WERI-Rb-1 (cell line): ENCODE measurements around the gene TXNIP.
A peak's percentile ranks its signal among the peaks of the same experiment; 100 is the strongest.

Source experiments
- DNase-seq: peaks from one replicate; pipeline ENCODE4 v3.0.0-alpha.2; 2020
- H3K27ac ChIP-seq: fragments of 250-450 bp; sonication (Bioruptor Pico); 2 replicates; pipeline ENCODE4 v1.5.1; 2020; ENCODE audit warnings: mild to moderate bottlenecking, moderate library complexity
- H3K27me3 ChIP-seq: fragments of 250-450 bp; sonication (Bioruptor Pico); 2 replicates; pipeline ENCODE4 v1.5.1; 2021; ENCODE audit warnings: mild to moderate bottlenecking, low read depth, moderate library complexity; ENCODE audit not compliant: insufficient read depth, severe bottlenecking
- H3K36me3 ChIP-seq: fragments of 250-450 bp; sonication (Bioruptor Pico); 2 replicates; pipeline ENCODE4 v1.5.1; 2020; ENCODE audit warnings: mild to moderate bottlenecking, moderate library complexity
- H3K4me3 ChIP-seq: 2 replicates; pipeline ENCODE4 v1.5.1; 2011; ENCODE audit warnings: low read depth, mild to moderate bottlenecking, control low read depth, low read length
- H3K9me3 ChIP-seq: fragments of 250-450 bp; sonication (Bioruptor Pico); 2 replicates; pipeline ENCODE4 v1.5.1; 2021; ENCODE audit warnings: mild to moderate bottlenecking, moderate library complexity; ENCODE audit not compliant: severe bottlenecking
- CTCF ChIP-seq: IDR thresholded peaks from 2 replicates; pipeline ENCODE4 v1.5.1; 2011; ENCODE audit warnings: low read depth, mild to moderate bottlenecking, control low read depth, inconsistent platforms, low read length

TXNIP gene

GRCh38 chr1:146013559-146013922, 17.2 kb upstream of the TXNIP start:
- no peaks in the 10 kb centered on the region for H3K9me3 ChIP-seq
- H3K27me3 ChIP-seq = no peaks in the 10 kb centered on the region
- no peak for TF ChIP-seq CTCF
- no peaks in the 10 kb centered on the region for H3K36me3 ChIP-seq
- H3K27ac ChIP-seq = no peak overlapping the region
- H3K4me3 ChIP-seq = no peak overlapping the region
- no peak for DNase-seq

- Histone ChIP-seq H3K27ac (no peak overlapping the region), H3K9me3 (no peaks in the 10 kb centered on the region), H3K4me3 (no peak overlapping the region), H3K27me3 (no peaks in the 10 kb centered on the region), H3K36me3 (no peaks in the 10 kb centered on the region)
- TF ChIP-seq CTCF = peak; percentile 75
- DNase-seq = peak; percentile 80
Observed at GRCh38 chr1:146012703-146013558, 16.6 kb upstream of the TXNIP start.

DNA sequence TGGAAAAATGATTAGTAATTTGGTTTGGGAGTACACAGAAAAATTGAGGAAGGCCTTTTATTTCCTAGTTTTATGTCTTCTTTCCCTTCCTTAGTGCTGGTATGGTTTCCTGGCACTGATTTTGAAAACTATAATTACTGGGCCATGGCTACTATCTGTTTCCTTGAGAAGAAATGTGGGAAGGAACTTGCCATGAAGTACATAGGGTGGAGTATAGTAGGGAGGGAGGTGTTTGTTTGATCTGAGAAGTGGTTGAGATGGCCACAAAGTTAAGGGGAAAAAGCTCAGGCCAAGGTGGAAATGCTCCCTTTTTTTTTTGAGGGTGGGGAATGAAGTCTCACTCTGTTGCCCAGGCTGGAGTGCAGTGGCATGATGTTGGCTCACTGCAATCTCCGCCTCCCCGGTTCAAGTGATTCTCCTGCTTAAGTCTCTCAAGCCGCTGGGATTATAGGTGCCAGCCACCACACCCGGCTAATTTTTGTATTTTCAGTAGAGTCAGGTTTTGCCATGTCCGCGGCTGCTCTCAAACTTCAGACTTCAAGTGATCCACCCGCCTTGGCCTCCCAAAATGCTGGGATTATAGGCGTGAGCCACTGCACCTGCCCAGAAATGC, 13.9 kb upstream of the TXNIP start:
- no peak overlapping the region for H3K4me3 ChIP-seq
- H3K27ac ChIP-seq = no peak overlapping the region
- no peak for DNase-seq
- TF ChIP-seq CTCF = no peak
- H3K36me3 ChIP-seq = no peaks in the 10 kb centered on the region
- H3K27me3 ChIP-seq = no peaks in the 10 kb centered on the region
- no peaks in the 10 kb centered on the region for H3K9me3 ChIP-seq

DNA sequence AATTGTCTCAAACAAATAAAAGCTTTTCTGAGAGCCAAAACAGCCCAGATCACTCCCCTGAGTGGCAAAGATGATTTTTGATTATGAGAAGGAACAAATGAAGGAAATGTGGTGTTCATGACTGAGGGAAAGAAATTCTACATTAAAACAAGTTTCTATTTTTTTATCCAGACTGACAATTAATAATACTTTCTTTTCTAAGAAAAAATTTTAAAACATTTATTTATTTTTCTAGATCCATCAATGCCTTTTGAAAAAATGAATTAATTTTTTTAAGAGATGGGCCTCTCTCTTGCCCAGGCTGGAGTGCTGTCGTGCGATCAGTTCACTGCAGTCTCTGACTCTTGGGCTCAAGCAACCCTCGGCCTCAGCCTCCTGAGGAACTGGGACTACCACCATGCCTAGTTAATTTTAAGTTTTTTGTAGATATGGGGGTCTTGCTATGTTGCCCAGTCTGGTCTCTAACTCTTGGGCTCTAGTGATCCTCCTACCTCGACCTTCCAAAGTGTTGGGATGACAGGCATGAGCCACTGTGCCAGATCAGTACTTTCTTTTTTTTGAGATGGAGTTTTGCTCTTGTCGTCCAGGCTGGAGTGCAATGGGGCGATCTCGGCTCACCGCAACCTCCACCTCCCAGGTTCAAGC, 11.2 kb upstream of the TXNIP start:
- TF ChIP-seq CTCF = no peak
- H3K27me3 ChIP-seq = no peaks in the 10 kb centered on the region
- no peak for DNase-seq
- no peak overlapping the region for H3K27ac ChIP-seq
- H3K36me3 ChIP-seq = no peaks in the 10 kb centered on the region
- H3K4me3 ChIP-seq = no peak overlapping the region
- H3K9me3 ChIP-seq = no peaks in the 10 kb centered on the region

GRCh38 chr1:146001709-146002108, 5.3 kb upstream of the TXNIP start:
- no peak for TF ChIP-seq CTCF
- H3K9me3 ChIP-seq = no peaks in the 10 kb centered on the region
- H3K27me3 ChIP-seq = no peaks in the 10 kb centered on the region
- H3K4me3 ChIP-seq = no peak overlapping the region
- no peaks in the 10 kb centered on the region for H3K36me3 ChIP-seq
- H3K27ac ChIP-seq = no peak overlapping the region
- no peak for DNase-seq
